Keratinocyte (primary cell): Measurements from ENCODE around the gene CTNNA3. TPM values are rescaled to one million over a fixed set of nuclear protein-coding genes. Genes with fewer than 3 reads are reported as not detected.

Experiments used
- DNase-seq: peaks from one replicate; pipeline ENCODE4 v3.0.0-alpha.2; 2011; ENCODE audit warnings: low read depth, missing footprints, low spot score
- FAIRE-seq: peaks from 2 replicates; lab custom pipeline; 2011; peaks lifted over from hg19 to GRCh38; lab: Jason Lieb, UNC
- H2AFZ ChIP-seq: 2 replicates; pipeline ENCODE4 v1.6.0; 2012; ENCODE audit warnings: low read length, control low read depth, inconsistent platforms; ENCODE audit not compliant: control insufficient read depth
- H3K27ac ChIP-seq: 2 replicates; pipeline ENCODE4 v1.5.1; 2011; ENCODE audit warnings: low read length; ENCODE audit not compliant: control insufficient read depth, insufficient read depth
- H3K27me3 ChIP-seq: 3 replicates; pipeline ENCODE4 v1.6.0; 2011; ENCODE audit warnings: low read length; ENCODE audit not compliant: control insufficient read depth, insufficient read depth; ENCODE audit errors: extremely low read depth
- H3K36me3 ChIP-seq, 2 experiments: 2 replicates in 1 of 2; 3 replicates in 1 of 2; pipeline ENCODE4 v1.5.1; 2011; ENCODE audit warnings: low read length in 2 of 2, mild to moderate bottlenecking in 1 of 2; ENCODE audit not compliant: control insufficient read depth in 2 of 2, insufficient read depth in 2 of 2; ENCODE audit errors: extremely low read depth in 1 of 2
- H3K4me1 ChIP-seq: 3 replicates; pipeline ENCODE4 v1.5.1; 2011; ENCODE audit warnings: low read length; ENCODE audit not compliant: control insufficient read depth, insufficient read depth; ENCODE audit errors: extremely low read depth
- H3K4me2 ChIP-seq: 3 replicates; pipeline ENCODE4 v1.6.0; 2011; ENCODE audit warnings: low read depth, low read length; ENCODE audit not compliant: control insufficient read depth, insufficient read depth; ENCODE audit errors: extremely low read depth
- H3K4me3 ChIP-seq, 3 experiments: fragments of 200-600 bp in 1 of 3; sonication (generic) in 1 of 3; 2 replicates in 2 of 3; 3 replicates in 1 of 3; pipeline ENCODE4 v1.5.1; 2011 to 2016; ENCODE audit warnings: low read length in 3 of 3, mild to moderate bottlenecking in 3 of 3, control low read depth in 2 of 3, inconsistent platforms in 1 of 3, low read depth in 1 of 3, mixed read lengths in 1 of 3, mixed run types in 1 of 3, moderate library complexity in 1 of 3; ENCODE audit not compliant: control insufficient read depth in 2 of 3, insufficient read depth in 2 of 3; ENCODE audit errors: extremely low read depth in 1 of 3
- H3K79me2 ChIP-seq: 2 replicates; pipeline ENCODE4 v1.6.0; 2012; ENCODE audit warnings: low read length; ENCODE audit not compliant: control insufficient read depth, insufficient read depth
- H3K9ac ChIP-seq: 3 replicates; pipeline ENCODE4 v1.6.0; 2011; ENCODE audit warnings: low read length; ENCODE audit not compliant: control insufficient read depth, insufficient read depth; ENCODE audit errors: extremely low read depth
- H3K9me1 ChIP-seq: 3 replicates; pipeline ENCODE4 v1.6.0; 2011; ENCODE audit warnings: low read length; ENCODE audit not compliant: control insufficient read depth, insufficient read depth; ENCODE audit errors: extremely low read depth
- H3K9me3 ChIP-seq: 2 replicates; pipeline ENCODE4 v1.5.1; 2012; ENCODE audit warnings: low read depth, low read length; ENCODE audit not compliant: control insufficient read depth
- H4K20me1 ChIP-seq: 3 replicates; pipeline ENCODE4 v1.6.0; 2011; ENCODE audit warnings: low read length; ENCODE audit not compliant: control insufficient read depth, insufficient read depth; ENCODE audit errors: extremely low read depth
- EZH2 ChIP-seq: IDR thresholded peaks from one replicate; pipeline ENCODE4 v1.6.1; 2012; ENCODE audit warnings: inconsistent platforms, mild to moderate bottlenecking, low read length, moderate library complexity
- dilution Hi-C: fragments of 300-500 bp; cut with MboI; formaldehyde crosslinking; loops from one replicate; pipeline ENCODE4 v1.7.0; 2020; ENCODE audit warnings: low sequenced_read_pairs; ENCODE audit not compliant: extremely low pct_ligation_motif_present
- polyA plus RNA-seq, 5 experiments: library from polyadenylated mRNA; depleted of rRNA in 3 of 5; stranded (reverse) in 3 of 5; stranded (forward) in 1 of 5; unstranded in 1 of 5; fragments of >200 nt; gene quantifications; 1 replicate in 1 of 5; 2 replicates in 3 of 5; 3 replicates in 1 of 5; pipeline versions ENCODE4 v1.2.1 to v1.2.3, GENCODE V29; 2011 to 2012; ENCODE audit warnings: missing spikeins in 2 of 5, low read depth in 1 of 5, low replicate concordance in 1 of 5
- TF ChIP-seq, protein P1 (sequence below), 3 experiments: IDR thresholded peaks in 1 of 3; conservative IDR thresholded peaks in 1 of 3; optimal IDR thresholded peaks in 1 of 3; 2 replicates in 2 of 3; 3 replicates in 1 of 3; pipeline versions ENCODE3 to v1.5.1; 2011; ENCODE audit warnings: low read length in 3 of 3, mild to moderate bottlenecking in 3 of 3, moderate library complexity in 2 of 3, control low read depth in 1 of 3, inconsistent platforms in 1 of 3; ENCODE audit not compliant: insufficient read depth in 2 of 3; ENCODE audit errors: extremely low read depth in 1 of 3

Gene CTNNA3
- polyA plus RNA-seq, 1 donor (not counting 4 experiments of a cell fraction or from before 2014, with no cell fraction given): 0.01 TPM

DNA sequence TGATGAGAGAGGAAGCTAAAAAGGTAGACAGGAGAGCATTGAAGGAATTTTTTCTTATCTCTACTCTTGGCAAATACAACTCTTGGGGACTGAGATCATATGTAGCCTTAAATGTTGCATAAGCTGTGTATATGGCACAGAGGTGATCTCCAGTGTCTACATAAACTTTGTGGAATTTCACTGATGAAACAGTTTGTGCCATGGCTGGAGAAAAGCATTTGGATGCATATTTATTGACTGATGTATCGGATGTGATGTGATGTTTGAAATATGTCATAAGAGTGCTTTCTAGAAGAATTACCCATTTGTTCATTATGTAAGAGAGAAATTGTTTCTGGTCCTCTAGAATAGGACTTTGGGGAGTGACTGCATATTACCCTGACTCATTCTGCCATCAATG, 1015.1 kb downstream of the CTNNA3 start:
- Histone ChIP-seq H3K27me3 (no peaks in the 10 kb centered on the region), H3K9ac (no peak overlapping the region), H3K4me1 (peaks cover 4% of the 10 kb centered on the region), H3K79me2 (no peaks in the 10 kb centered on the region), H2AFZ (no peak overlapping the region), H3K4me2 (no peak overlapping the region), H4K20me1 (no peaks in the 10 kb centered on the region), H3K27ac (no peak overlapping the region), H3K36me3 (no peaks in the 10 kb centered on the region), H3K9me1 (no peaks in the 10 kb centered on the region), H3K4me3 (no peak overlapping the region), H3K9me3 (no peaks in the 10 kb centered on the region)
- dilution Hi-C loops: no loop called here
- TF ChIP-seq, protein P1, sequence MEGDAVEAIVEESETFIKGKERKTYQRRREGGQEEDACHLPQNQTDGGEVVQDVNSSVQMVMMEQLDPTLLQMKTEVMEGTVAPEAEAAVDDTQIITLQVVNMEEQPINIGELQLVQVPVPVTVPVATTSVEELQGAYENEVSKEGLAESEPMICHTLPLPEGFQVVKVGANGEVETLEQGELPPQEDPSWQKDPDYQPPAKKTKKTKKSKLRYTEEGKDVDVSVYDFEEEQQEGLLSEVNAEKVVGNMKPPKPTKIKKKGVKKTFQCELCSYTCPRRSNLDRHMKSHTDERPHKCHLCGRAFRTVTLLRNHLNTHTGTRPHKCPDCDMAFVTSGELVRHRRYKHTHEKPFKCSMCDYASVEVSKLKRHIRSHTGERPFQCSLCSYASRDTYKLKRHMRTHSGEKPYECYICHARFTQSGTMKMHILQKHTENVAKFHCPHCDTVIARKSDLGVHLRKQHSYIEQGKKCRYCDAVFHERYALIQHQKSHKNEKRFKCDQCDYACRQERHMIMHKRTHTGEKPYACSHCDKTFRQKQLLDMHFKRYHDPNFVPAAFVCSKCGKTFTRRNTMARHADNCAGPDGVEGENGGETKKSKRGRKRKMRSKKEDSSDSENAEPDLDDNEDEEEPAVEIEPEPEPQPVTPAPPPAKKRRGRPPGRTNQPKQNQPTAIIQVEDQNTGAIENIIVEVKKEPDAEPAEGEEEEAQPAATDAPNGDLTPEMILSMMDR (optimal IDR thresholded peaks at IDR 0.05 in 1 of 3, IDR thresholded peaks at IDR 0.05 in 1 of 3, conservative IDR thresholded peaks at IDR 0.05 in 1 of 3; ENCODE audit: extremely low read depth in 1 of 3, insufficient read depth in 2 of 3, low read length in 3 of 3): no peak
- no peak for TF ChIP-seq EZH2
- DNase-seq: no peak
- no peak for FAIRE-seq

DNA sequence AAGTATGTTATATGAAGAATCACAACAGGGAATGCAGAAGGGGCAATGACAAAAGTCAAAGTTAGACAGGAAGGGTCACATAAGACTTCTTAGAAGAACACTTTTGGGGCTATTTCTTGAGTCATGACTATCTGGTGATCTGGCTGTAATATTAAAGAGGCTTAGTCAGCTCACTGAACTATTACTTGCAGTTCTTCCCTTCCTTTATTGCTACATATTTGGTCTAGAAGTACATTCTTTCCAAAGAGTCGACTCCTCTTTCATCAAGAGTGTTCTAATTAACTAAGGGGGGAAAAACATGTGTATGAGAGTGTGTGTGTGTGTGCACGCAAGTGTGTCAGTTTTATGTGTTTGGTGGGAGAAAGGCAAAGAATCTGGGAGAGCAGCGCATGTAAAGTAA, 1017.5 kb downstream of the CTNNA3 start:
- no peak overlapping the region for H3K4me3 ChIP-seq
- TF ChIP-seq, protein P1 (optimal IDR thresholded peaks at IDR 0.05 in 1 of 3, IDR thresholded peaks at IDR 0.05 in 1 of 3, conservative IDR thresholded peaks at IDR 0.05 in 1 of 3; ENCODE audit: extremely low read depth in 1 of 3, insufficient read depth in 2 of 3, low read length in 3 of 3): no peak
- TF ChIP-seq EZH2: no peak
- H3K79me2 ChIP-seq: no peaks in the 10 kb centered on the region
- no peaks in the 10 kb centered on the region for H3K9me1 ChIP-seq
- dilution Hi-C loops: no loop called here
- H2AFZ ChIP-seq: no peak overlapping the region
- H3K9ac ChIP-seq: no peak overlapping the region
- no peak for DNase-seq
- no peak for FAIRE-seq
- H3K36me3 ChIP-seq: no peaks in the 10 kb centered on the region
- H3K27ac ChIP-seq: no peak overlapping the region
- H3K4me1 ChIP-seq: peaks cover 4% of the 10 kb centered on the region
- no peak overlapping the region for H3K4me2 ChIP-seq
- H3K27me3 ChIP-seq: no peaks in the 10 kb centered on the region
- H4K20me1 ChIP-seq: no peaks in the 10 kb centered on the region
- no peaks in the 10 kb centered on the region for H3K9me3 ChIP-seq
